Measurements from ENCODE around the gene AP1B1.

Gene AP1B1

GRCh38 chr22:29311464-29312217 lies 76.7 kb downstream of the AP1B1 start:
- DNase-seq, result no peak

- no peak for DNase-seq
These were observed 77.5 kb downstream of the AP1B1 start for GRCh38 chr22:29310863-29311339.

- DNase-seq, result no peak
These were observed 78.1 kb downstream of the AP1B1 start for GRCh38 chr22:29310065-29310862.

DNA sequence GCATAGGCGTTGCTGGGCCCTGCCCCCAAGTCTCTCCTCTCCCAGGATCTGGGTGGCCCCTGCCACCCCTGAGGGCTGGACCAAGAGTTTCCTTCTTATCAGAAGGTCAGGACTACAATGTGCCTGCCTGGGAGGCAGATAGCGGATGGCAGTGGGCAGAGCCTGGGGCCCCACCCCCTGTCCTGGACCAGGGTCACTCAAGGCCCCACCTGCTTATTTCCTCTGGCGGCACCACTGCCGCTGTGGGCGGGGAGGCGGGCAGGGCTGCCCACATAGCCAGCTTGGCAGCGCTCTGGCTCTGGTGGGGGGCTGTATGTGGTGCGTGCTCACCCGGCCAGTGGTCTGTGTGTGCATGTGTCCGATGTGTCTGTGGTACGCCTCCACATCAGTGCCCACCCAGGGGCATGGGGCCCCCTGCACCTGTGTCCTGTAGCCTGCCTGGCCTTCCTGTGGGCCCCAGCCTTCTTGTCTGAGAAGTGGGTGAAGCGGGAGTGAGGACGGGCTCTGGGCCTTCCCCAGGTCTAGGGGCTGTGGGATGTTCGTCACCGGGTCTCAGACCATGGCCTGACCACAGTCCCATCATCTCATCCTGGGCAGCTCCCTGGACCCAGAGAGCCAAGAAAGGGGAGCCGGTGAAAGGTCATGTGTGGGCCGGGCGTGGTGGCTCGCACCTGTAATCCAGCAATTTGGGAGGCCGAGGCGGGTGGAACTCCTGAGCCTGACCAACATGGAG lies 78.9 kb downstream of the AP1B1 start:
- DNase-seq, result no peak

GRCh38 chr22:29308791-29309262 lies 79.5 kb downstream of the AP1B1 start:
- DNase-seq, result no peak

DNA sequence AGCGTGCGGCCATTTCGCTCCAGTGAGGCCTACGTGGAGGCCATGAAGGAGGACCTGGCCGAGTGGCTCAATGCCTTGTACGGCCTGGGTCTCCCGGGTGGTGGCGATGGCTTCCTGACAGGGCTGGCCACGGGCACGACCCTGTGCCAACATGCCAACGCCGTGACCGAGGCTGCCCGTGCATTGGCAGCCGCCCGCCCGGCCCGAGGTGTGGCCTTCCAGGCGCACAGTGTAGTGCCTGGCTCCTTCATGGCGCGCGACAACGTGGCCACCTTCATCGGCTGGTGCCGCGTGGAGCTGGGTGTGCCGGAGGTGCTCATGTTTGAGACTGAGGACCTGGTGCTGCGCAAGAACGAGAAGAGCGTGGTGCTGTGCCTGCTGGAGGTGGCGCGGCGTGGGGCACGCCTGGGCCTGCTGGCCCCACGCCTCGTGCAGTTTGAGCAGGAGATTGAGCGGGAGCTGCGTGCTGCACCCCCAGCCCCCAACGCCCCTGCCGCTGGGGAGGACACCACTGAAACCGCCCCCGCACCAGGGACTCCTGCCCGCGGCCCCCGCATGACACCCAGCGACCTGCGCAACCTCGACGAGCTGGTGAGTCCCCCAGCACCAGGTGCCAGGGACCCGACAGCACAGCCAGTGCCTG lies 80.1 kb downstream of the AP1B1 start:
- no peak for DNase-seq

GRCh38 chr22:29307596-29308147 lies 80.7 kb downstream of the AP1B1 start:
- DNase-seq, result no peak

DNA sequence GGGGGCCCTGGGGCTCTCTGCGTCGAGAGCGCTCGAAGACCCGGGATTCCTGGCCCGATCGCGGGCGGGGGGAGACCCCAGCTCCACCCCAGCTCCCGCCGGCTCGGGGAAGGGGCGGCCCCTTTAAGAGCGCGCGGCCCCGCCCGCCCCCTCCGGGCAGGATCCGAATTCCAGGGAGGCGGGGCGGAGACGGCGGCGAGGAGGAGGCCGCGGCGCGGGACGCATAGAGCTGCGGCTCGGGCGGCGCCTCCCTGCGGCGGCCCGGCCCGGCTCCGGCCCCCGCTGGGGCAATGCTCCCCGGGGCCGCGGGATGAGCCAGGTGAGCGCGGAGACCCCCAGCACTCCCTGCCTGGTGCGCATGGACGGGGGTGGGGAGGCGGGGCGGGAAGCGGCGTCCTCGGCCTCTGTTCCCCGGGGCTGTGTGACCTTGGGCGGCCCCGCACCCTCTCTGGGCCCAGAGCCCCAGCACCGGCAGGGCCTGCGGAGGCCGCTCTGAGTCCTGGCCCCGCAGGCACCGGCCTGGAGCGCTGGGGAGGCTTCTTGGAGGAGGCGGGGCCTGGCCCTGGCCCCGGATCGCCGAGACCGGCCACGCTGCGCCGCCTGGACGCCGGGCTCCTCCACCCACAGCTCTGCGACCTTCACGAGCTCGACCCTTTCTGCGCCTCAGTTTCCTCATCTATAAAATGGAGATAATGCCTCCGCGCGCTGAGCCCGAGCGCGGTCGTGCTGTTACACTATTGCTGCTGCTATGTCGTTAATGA lies 81.4 kb downstream of the AP1B1 start:
- no peak for DNase-seq

- DNase-seq, result no peak
These were observed 82.1 kb downstream of the AP1B1 start, which contains the start of gene GAS2L1 for GRCh38 chr22:29306175-29306834. TSS of gene GAS2L1 (plus strand) at chr22:29306650. CDS start at chr22:29308106, 1,456 bp downstream.

- no peak for DNase-seq
These were observed 82.6 kb downstream of the AP1B1 start for GRCh38 chr22:29305836-29306174.

DNA sequence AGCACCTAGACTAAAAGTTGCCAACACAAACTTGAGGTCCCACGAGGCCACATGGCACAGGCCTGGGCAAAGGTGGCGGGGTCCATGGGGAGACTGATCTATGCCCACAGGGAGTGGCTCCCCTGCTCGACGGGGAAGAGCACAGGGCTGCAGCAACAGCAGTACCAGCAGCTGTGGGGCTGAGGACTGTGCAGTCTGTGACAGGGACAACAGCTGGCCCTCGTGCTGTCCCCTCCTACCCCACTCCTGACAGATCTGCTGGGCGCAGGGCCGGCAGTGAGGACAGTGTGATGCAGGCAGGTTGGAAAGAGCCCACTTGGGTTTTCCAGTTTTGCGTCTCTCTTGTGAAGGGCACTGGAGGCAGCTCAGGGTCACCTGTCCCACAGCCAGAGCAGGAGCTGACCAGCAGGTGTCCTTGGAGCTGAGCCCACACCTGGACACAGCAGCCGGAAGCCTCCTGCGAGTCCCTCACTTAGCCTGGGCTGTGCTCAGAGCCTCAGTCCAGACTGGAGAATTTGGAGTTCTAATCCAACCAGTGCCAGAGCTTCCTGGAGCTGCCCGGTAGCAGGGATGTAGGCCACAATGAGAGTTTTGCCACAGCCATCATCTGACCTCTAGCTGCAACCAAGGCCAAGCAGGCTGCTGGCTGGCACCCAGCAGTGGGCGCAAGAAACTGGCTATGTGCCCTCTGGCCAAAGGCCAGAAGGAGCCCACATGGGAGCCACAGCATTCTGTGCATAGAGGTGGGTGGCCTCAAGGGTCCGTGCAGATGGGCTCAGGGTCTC lies 85.5 kb downstream of the AP1B1 start:
- DNase-seq, result no peak

- no peak for DNase-seq
These were observed 86.0 kb downstream of the AP1B1 start for GRCh38 chr22:29302402-29302680.

- no peak for DNase-seq
These were observed 86.5 kb downstream of the AP1B1 start for GRCh38 chr22:29301716-29302401.

DNA sequence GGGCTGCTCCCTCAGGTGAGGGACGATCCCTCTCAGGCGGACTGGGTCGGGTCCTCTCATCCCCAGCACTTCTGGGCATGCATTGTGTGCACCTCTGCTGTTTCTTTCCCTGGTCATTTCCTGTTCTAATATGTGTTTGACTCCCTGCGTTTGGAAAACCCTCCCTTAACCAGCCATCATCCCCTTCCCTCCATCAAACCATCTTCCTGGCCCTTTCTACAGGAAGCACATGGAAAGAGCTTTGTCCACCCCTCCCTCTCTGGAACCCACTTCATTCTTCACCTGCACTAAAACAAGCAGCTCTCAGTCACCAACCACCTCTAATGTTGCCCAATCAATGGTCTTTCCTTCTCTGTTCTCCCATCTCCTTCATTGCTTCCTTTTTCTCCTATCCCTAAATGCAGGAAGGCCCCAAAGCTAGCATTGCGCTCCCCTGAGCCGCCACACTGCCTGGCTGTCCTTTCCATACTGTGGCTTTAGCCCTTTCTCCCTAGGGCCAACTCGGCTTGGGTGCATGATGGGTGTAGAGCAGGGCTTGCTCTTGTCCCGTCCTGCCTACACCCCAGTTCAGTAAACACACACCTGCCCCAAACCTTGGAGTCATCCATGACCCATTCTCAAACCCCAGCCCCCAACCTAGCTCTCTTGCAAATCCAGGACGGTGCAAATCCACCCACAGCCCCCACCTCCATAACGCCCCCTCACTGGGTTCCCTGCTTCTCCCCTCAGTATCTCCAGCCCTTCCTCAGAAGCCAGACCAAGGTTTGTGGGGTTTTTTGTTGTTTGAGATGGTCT lies 87.4 kb downstream of the AP1B1 start:
- DNase-seq, result no peak

GRCh38 chr22:29300467-29300806 lies 87.9 kb downstream of the AP1B1 start:
- no peak for DNase-seq

DNA sequence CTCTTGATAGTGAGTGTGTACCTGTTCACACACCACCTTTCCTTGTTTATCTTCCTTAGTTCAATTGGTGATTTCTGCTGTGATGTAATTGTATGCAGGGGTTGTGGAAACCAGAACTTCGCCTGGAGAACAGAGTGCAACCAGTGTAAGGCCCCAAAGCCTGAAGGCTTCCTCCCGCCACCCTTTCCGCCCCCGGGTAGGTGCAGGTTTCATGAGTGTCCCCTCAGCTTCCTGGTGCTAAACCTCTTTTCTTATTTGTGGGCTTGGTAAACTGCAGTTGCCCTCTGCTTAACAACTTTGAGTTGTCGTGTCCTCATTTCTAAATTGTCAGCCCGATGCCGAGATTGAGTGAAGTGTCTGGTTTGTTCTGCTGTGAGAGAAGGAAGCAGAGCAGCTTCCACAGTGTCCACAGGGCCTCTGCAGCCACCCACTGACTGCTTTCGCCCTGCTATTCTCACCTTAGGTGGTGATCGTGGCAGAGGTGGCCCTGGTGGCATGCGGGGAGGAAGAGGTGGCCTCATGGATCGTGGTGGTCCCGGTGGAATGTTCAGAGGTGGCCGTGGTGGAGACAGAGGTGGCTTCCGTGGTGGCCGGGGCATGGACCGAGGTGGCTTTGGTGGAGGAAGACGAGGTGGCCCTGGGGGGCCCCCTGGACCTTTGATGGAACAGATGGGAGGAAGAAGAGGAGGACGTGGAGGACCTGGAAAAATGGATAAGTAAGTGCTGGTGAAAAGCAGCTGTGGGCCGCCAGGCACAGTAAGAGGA lies 89.1 kb downstream of the AP1B1 start:
- DNase-seq, result no peak

DNA sequence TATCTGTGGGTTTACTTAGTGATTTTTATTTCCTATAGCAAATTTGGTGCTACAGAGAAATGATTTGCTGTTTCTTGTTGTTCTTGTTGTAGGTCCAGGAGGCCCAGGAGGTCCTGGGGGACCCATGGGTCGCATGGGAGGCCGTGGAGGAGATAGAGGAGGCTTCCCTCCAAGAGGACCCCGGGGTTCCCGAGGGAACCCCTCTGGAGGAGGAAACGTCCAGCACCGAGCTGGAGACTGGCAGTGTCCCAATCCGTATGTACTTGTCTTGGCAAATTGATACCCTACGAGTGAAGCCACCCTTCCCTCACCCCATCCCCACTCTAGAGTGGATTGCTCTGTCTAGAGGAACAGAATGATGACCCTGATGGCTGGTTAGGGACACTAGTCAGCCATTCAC lies 89.7 kb downstream of the AP1B1 start:
- no peak for DNase-seq

DNA sequence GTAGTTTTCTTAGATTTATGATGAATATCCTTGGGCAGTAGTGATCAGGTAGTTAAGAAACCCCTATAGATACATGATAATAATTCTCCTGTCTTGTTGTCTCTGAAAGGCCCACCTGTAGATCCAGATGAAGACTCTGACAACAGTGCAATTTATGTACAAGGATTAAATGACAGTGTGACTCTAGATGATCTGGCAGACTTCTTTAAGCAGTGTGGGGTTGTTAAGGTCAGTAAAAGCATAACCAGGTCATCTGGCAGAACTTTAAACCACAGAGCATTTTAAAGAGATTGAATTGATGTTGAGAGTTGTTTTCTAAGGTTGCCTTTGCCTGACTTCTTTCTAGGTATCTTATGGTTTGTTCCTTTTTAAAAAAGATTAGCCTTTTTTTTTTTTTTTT lies 96.0 kb downstream of the AP1B1 start:
- no peak for DNase-seq
